Right ventricle myocardium inferior (tissue), 1 donor: ENCODE data around the gene MCM9. TPM values are rescaled to one million over a fixed set of nuclear protein-coding genes. Genes with fewer than 3 reads are reported as not detected.

Experiments
- ATAC-seq: fragments of 200-7000 bp; cut with Tn5 transposase; one replicate; pipeline ENCODE4 v1.9.1; 2020; ENCODE audit warnings: mild to moderate bottlenecking, moderate library complexity
- DNase-seq: peaks from one replicate; pipeline ENCODE4 v3.0.0; 2021; ENCODE audit errors: missing footprints
- intact Hi-C: fragments of 100-400 bp; cut with DNase I; formaldehyde crosslinking; loops from one replicate; pipeline ENCODE4 v1.11.0; 2022
- total RNA-seq: library from RNA; stranded (reverse); fragmentation: NEBNext Ultra II Directional; extraction: Animal tissue kit (Norgen Biotek cat#: 25700); gene quantifications from one replicate; pipeline ENCODE4 v1.2.1, GENCODE V29; 2021
- donor health status: DM: no; HTN: yes; CAD: no; lungs with severe emphysema.

MCM9 gene
- total RNA-seq, 1 donor from 2014 or later: 4.5 TPM

- DNase-seq (no peak), ATAC-seq (no peak)
- intact Hi-C loops: loop anchor here (2.0 kb wide), 1 partner anchor 41 kb away; the partner anchor contains the start of gene ASF1A
Observed at GRCh38 chr6:118935978-118936703, 1.2 kb upstream of the MCM9 start.

- intact Hi-C loops: loop anchor here (2.0 kb wide), 1 partner anchor 40 kb away; the partner anchor contains the start of gene ASF1A
- DNase-seq: no peak
- ATAC-seq: no peak
Observed at GRCh38 chr6:118935331-118935668, 341 bp upstream of the MCM9 start.

- no peak for ATAC-seq
- no peak for DNase-seq
- intact Hi-C loops: loop anchor here (2.0 kb wide), 1 partner anchor 39 kb away; the partner anchor contains the start of gene ASF1A
Observed at GRCh38 chr6:118933855-118934460, 1.0 kb downstream of the MCM9 start.

- ATAC-seq (no peak), DNase-seq (no peak)
- intact Hi-C loops: no loop called here
Observed at GRCh38 chr6:118932421-118932820, 2.5 kb downstream of the MCM9 start.

- DNase-seq (no peak), ATAC-seq (no peak)
- intact Hi-C loops: no loop called here
Observed at GRCh38 chr6:118931436-118931835, 3.5 kb downstream of the MCM9 start.

- intact Hi-C loops: no loop called here
- ATAC-seq (no peak), DNase-seq (no peak)
Observed at GRCh38 chr6:118930680-118931079, 4.3 kb downstream of the MCM9 start.

GRCh38 chr6:118923035-118923434, 11.9 kb downstream of the MCM9 start:
- ATAC-seq: no peak
- no peak for DNase-seq
- intact Hi-C loops: no loop called here

GRCh38 chr6:118921084-118921483, 13.9 kb downstream of the MCM9 start:
- ATAC-seq: no peak
- no peak for DNase-seq
- intact Hi-C loops: no loop called here

GRCh38 chr6:118918329-118918725, 16.6 kb downstream of the MCM9 start:
- intact Hi-C loops: no loop called here
- no peak for ATAC-seq
- no peak for DNase-seq

- no peak for DNase-seq
- no peak for ATAC-seq
- intact Hi-C loops: no loop called here
Observed at GRCh38 chr6:118917546-118918328, 17.2 kb downstream of the MCM9 start.

GRCh38 chr6:118914598-118914997, 20.4 kb downstream of the MCM9 start:
- DNase-seq: no peak
- intact Hi-C loops: no loop called here

GRCh38 chr6:118913161-118913560, 21.8 kb downstream of the MCM9 start:
- ATAC-seq (no peak), DNase-seq (no peak)
- intact Hi-C loops: no loop called here

More at GRCh38 chr6:118914598-118914997, 20.4 kb downstream of the MCM9 start:
- no peak for ATAC-seq

GRCh38 chr6:118912646-118913045, 22.3 kb downstream of the MCM9 start:
- no peak for ATAC-seq
- DNase-seq: no peak
- intact Hi-C loops: no loop called here

GRCh38 chr6:118908441-118908840, 26.5 kb downstream of the MCM9 start:
- ATAC-seq (no peak), DNase-seq (no peak)
- intact Hi-C loops: no loop called here

- intact Hi-C loops: no loop called here
- DNase-seq (no peak), ATAC-seq (no peak)
Observed at GRCh38 chr6:118905851-118906250, 29.1 kb downstream of the MCM9 start.

- intact Hi-C loops: no loop called here
- DNase-seq: no peak
- no peak for ATAC-seq
Observed at GRCh38 chr6:118905084-118905483, 29.9 kb downstream of the MCM9 start.

GRCh38 chr6:118903691-118904090, 31.3 kb downstream of the MCM9 start:
- intact Hi-C loops: no loop called here
- DNase-seq (no peak), ATAC-seq (no peak)

- ATAC-seq: no peak
- no peak for DNase-seq
- intact Hi-C loops: no loop called here
Observed at GRCh38 chr6:118903138-118903537, 31.8 kb downstream of the MCM9 start.

GRCh38 chr6:118902726-118903125, 32.2 kb downstream of the MCM9 start:
- no peak for ATAC-seq
- DNase-seq: no peak
- intact Hi-C loops: no loop called here

- ATAC-seq: no peak
- no peak for DNase-seq
- intact Hi-C loops: loop anchor here (10.0 kb wide), 1 partner anchor 245 kb away; the partner anchor contains the start of gene CEP85L
Observed at GRCh38 chr6:118899948-118900347, 35.0 kb downstream of the MCM9 start.
